Loucy (cell line): ENCODE results near the gene ATP8B3.

Experiments
- H2AFZ ChIP-seq: fragments of 200-600 bp; sonication (generic); 2 replicates; pipeline ENCODE4 v1.6.0; 2016; ENCODE audit warnings: antibody characterized with exemption, mild to moderate bottlenecking, low read length, moderate library complexity
- H3F3A ChIP-seq: fragments of 200-600 bp; 2 replicates; pipeline ENCODE4 v1.6.0; 2016; ENCODE audit warnings: antibody characterized with exemption, low read depth, mild to moderate bottlenecking
- H3K27me3 ChIP-seq: fragments of 200-600 bp; sonication (generic); 2 replicates; pipeline ENCODE4 v1.6.1; 2014; ENCODE audit warnings: low read length, mild to moderate bottlenecking; ENCODE audit not compliant: insufficient read depth, poor library complexity, severe bottlenecking
- H3K36me3 ChIP-seq: fragments of 200-600 bp; sonication (generic); 2 replicates; pipeline ENCODE4 v1.6.1; 2016; ENCODE audit warnings: low read length; ENCODE audit not compliant: insufficient read depth
- H3K4me1 ChIP-seq: fragments of 200-600 bp; sonication (generic); 2 replicates; pipeline ENCODE4 v1.5.1; 2014; ENCODE audit warnings: low read length, mild to moderate bottlenecking; ENCODE audit not compliant: insufficient read depth, poor library complexity, severe bottlenecking
- H3K4me2 ChIP-seq: fragments of 200-600 bp; sonication (generic); 2 replicates; pipeline ENCODE4 v1.6.0; 2014; ENCODE audit warnings: antibody characterized with exemption, low read length, low read depth, mild to moderate bottlenecking; ENCODE audit not compliant: poor library complexity, severe bottlenecking
- H3K4me3 ChIP-seq: fragments of 200-600 bp; sonication (generic); 2 replicates; pipeline ENCODE4 v1.5.1; 2014; ENCODE audit warnings: low read length, mild to moderate bottlenecking, mixed read lengths; ENCODE audit not compliant: poor library complexity, severe bottlenecking
- H3K79me2 ChIP-seq: fragments of 200-600 bp; sonication (generic); 2 replicates; pipeline ENCODE4 v1.6.1; 2014; ENCODE audit warnings: low read length; ENCODE audit not compliant: insufficient read depth
- H3K9ac ChIP-seq: fragments of 200-600 bp; sonication (generic); 2 replicates; pipeline ENCODE4 v1.6.0; 2014; ENCODE audit warnings: mild to moderate bottlenecking, low read depth, low read length, moderate library complexity; ENCODE audit not compliant: poor library complexity, severe bottlenecking
- H3K9me2 ChIP-seq: fragments of 200-600 bp; sonication (generic); replicated peaks from 2 replicates; pipeline ENCODE4 v1.6.1; 2016; ENCODE audit warnings: low read depth, low read length, mixed read lengths
- H3K9me3 ChIP-seq: fragments of 200-600 bp; sonication (generic); 2 replicates; pipeline ENCODE4 v1.6.1; 2014; ENCODE audit warnings: mild to moderate bottlenecking, antibody characterized with exemption, low read length, low read depth; ENCODE audit not compliant: insufficient read depth
- H4K20me1 ChIP-seq: fragments of 200-600 bp; sonication (generic); 2 replicates; pipeline ENCODE4 v1.6.0; 2014; ENCODE audit warnings: antibody characterized with exemption, low read length, mild to moderate bottlenecking; ENCODE audit not compliant: insufficient read depth, poor library complexity, severe bottlenecking
- EZH2phosphoT487 ChIP-seq: fragments of 200-600 bp; IDR thresholded peaks from 2 replicates; pipeline ENCODE4 v1.6.1; 2018; ENCODE audit warnings: antibody characterized with exemption, mild to moderate bottlenecking, moderate library complexity, borderline replicate concordance
- TF ChIP-seq, protein P1 (sequence below): fragments of 200-600 bp; sonication (generic); conservative IDR thresholded peaks from 2 replicates; pipeline ENCODE4 v1.5.1; 2014; ENCODE audit warnings: mild to moderate bottlenecking, antibody characterized with exemption, low read length

ATP8B3 gene

DNA sequence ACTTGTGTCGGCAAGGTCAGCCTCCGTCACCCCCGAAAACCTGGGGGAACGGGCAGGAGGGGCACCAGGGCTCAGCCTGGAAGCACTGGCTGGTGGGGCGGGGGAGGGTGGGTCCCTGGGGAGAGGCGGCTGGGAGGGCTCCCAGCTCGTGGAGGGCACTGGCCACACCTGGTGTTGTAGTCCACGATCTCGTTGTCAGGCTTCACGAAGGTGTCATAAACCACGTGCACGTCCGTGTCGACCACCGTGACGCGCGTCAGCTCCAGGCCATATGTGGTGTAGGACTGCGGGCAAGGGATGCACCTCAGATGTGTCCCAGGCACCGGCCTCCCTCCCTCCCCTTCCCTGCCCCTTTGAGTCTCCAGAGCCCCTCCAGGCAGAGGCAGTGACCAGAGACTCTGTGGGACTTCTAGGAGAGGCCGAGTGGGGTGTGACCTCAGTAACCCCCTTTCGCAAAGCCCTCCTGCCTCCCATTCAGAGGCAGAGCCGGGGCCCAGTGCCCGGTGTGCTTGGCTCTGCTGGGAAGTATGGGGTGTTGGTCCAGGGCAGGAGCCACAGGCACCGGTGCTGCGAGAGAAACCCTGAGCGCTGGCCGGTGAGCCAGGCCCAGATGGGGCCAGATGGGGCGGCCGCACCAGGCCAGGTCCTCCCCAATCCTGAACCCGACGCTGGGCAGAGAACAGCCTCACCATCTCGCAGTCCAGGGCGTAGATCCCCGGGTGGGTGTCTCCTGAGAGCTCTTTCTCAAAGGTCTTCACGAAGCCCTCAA lies 4.6 kb upstream of the ATP8B3 start:
- Histone ChIP-seq H2AFZ (no peak overlapping the region), H3K4me2 (no peak overlapping the region), H3K79me2 (peaks cover 3% of the 10 kb centered on the region; the same call in 1 of the 2 replicates), H3K4me1 (peaks cover 10% of the 10 kb centered on the region), H3K9me3 (no peaks in the 10 kb centered on the region), H3K9me2 (no peaks in the 10 kb centered on the region), H3K4me3 (no peak overlapping the region), H3K27me3 (no peaks in the 10 kb centered on the region), H3K9ac (no peak overlapping the region), H4K20me1 (no peaks in the 10 kb centered on the region), H3K36me3 (peaks cover 43% of the 10 kb centered on the region; the same call in 1 of the 2 replicates), H3F3A (no peaks in the 10 kb centered on the region)
- no peak for TF ChIP-seq EZH2phosphoT487
- TF ChIP-seq, protein P1, sequence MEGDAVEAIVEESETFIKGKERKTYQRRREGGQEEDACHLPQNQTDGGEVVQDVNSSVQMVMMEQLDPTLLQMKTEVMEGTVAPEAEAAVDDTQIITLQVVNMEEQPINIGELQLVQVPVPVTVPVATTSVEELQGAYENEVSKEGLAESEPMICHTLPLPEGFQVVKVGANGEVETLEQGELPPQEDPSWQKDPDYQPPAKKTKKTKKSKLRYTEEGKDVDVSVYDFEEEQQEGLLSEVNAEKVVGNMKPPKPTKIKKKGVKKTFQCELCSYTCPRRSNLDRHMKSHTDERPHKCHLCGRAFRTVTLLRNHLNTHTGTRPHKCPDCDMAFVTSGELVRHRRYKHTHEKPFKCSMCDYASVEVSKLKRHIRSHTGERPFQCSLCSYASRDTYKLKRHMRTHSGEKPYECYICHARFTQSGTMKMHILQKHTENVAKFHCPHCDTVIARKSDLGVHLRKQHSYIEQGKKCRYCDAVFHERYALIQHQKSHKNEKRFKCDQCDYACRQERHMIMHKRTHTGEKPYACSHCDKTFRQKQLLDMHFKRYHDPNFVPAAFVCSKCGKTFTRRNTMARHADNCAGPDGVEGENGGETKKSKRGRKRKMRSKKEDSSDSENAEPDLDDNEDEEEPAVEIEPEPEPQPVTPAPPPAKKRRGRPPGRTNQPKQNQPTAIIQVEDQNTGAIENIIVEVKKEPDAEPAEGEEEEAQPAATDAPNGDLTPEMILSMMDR, result no peak

DNA sequence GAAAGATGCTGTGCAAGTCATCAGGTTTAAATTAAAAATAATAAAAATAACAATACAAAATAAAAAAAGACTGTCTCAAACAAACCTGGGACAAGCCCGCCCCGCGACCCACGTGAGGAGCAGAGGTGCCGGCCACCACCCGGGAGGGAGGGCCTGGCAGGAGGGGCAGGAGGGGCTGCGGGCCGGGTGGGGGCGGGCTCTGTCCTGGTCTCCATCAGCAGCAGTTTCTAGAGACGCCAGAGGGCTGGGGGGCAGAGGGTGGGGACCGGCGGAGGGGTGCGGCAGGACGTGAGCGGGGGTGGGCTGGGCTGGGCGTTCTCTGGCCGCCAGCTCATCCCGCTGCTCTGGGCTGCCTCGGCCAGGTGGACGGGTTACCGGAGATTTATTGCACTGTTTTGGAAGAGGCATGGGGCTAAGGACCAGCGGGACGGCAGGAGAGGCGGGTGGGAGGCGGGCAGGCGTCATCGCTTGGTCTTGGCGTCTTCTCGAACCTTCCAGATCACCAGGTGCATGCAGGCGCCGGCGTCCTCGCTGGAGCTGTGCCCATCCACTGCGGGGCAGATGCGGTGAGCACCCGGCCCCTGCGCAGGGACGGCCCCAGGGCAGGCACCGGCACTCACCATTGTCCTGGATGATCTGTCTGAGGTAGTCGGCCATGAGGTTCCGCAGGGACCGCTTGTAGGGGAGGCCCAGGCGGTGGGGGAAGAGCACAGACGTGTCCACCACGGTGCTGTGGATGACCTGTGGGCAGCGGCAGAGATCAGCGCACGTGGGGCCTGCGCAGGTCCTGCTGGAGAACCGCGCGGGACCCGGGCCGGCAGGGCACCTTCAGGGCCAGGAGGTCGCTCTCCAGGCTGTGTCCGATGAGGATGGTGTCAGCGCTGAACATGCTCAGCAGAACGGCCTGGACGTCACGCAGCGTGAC lies 3.8 kb upstream of the ATP8B3 start:
- Histone ChIP-seq H3K4me1 (peaks cover 18% of the 10 kb centered on the region), H3K9me2 (no peaks in the 10 kb centered on the region), H3F3A (no peaks in the 10 kb centered on the region), H3K9ac (no peak overlapping the region), H3K4me3 (no peak overlapping the region), H2AFZ (no peak overlapping the region), H3K27me3 (no peaks in the 10 kb centered on the region), H3K4me2 (no peak overlapping the region), H3K9me3 (no peaks in the 10 kb centered on the region), H4K20me1 (no peaks in the 10 kb centered on the region), H3K79me2 (peaks cover 11% of the 10 kb centered on the region; the same call in 1 of the 2 replicates), H3K36me3 (peaks cover 42% of the 10 kb centered on the region; the same call in 1 of the 2 replicates)
- TF ChIP-seq, protein P1, result no peak
- no peak for TF ChIP-seq EZH2phosphoT487

DNA sequence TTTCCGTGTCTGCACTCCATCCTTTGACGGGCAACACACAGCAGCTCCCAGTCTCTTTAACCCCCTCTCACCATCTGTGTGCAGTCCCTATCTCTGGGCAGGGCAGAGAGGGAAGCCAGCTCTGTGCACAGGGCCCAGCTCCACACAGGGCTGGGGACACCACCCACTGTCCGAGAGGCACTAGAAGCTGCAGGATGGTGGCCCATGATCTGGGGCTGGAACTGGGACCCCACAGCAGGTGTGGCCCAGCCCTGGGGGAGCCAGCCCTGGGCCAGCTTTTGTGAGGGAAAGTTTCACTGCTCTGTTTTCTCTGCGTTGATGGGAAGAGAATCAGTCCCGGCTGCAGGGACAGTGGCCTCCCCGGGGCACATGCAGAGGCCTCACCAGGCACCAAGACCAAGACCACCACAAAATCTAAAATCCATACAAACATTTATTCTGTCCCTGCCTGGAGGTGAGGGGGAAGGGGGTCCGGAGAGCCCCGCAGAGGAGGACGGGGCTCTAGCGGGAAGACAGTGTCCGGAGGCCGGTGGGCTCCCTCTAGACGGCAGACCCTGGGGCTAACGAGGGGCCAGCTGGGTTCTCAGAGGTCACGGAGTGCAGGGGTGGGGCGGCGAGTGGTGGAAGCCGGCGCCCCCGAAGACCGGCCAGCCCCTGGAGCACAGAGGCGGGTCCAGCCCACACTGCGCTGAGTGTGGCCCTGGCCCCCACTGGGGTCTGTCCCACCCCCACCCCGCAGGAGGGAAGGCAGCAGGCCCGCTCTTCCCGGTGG lies 2.9 kb upstream of the ATP8B3 start:
- H3K4me3 ChIP-seq, result no peak overlapping the region
- no peaks in the 10 kb centered on the region for H4K20me1 ChIP-seq
- no peaks in the 10 kb centered on the region for H3K9me2 ChIP-seq
- H3K27me3 ChIP-seq, result no peaks in the 10 kb centered on the region
- no peak overlapping the region for H3K4me2 ChIP-seq
- no peaks in the 10 kb centered on the region for H3F3A ChIP-seq
- TF ChIP-seq EZH2phosphoT487, result no peak
- TF ChIP-seq, protein P1, result no peak
- H3K79me2 ChIP-seq, result peaks cover 16% of the 10 kb centered on the region; the same call in 1 of the 2 replicates
- no peak overlapping the region for H2AFZ ChIP-seq
- H3K9ac ChIP-seq, result no peak overlapping the region
- peaks cover 34% of the 10 kb centered on the region; the same call in 1 of the 2 replicates for H3K36me3 ChIP-seq
- no peaks in the 10 kb centered on the region for H3K9me3 ChIP-seq
- H3K4me1 ChIP-seq, result peaks cover 24% of the 10 kb centered on the region
